ENCODE results near the gene OR3A1.

- TF ChIP-seq, protein P1, sequence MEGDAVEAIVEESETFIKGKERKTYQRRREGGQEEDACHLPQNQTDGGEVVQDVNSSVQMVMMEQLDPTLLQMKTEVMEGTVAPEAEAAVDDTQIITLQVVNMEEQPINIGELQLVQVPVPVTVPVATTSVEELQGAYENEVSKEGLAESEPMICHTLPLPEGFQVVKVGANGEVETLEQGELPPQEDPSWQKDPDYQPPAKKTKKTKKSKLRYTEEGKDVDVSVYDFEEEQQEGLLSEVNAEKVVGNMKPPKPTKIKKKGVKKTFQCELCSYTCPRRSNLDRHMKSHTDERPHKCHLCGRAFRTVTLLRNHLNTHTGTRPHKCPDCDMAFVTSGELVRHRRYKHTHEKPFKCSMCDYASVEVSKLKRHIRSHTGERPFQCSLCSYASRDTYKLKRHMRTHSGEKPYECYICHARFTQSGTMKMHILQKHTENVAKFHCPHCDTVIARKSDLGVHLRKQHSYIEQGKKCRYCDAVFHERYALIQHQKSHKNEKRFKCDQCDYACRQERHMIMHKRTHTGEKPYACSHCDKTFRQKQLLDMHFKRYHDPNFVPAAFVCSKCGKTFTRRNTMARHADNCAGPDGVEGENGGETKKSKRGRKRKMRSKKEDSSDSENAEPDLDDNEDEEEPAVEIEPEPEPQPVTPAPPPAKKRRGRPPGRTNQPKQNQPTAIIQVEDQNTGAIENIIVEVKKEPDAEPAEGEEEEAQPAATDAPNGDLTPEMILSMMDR (IDR thresholded peaks at IDR 0.05; ENCODE audit: borderline replicate concordance, extremely low read depth, low read length, poor library complexity, severe bottlenecking) = no peak
- TF ChIP-seq EZH2 (IDR thresholded peaks at IDR 0.05; ENCODE audit: borderline replicate concordance, low read depth, low read length, severe bottlenecking) = no peak
Observed at GRCh38 chr17:3335876-3336275, 37.7 kb upstream of the OR3A1 start.
